ENCODE measurements around the gene ZBTB8OS.

DNA sequence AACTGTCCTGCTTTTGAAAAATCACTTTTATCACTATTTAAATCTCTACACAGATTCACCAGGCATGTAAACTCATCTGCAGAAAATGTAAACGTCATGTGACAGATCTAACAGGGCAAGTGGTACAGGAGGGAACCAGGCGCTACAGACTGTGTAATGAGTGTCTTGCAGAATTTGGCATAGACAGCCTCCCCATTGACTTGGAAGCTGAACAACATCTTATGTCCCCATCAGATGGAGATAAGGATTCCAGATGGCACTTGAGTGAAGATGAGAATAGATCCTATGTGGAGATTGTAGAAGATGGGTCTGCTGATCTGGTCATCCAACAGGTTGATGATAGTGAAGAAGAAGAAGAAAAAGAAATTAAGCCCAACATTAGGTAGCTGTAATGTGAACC lies 50.3 kb downstream of the ZBTB8OS start:
- no peak for TF ChIP-seq RBAK (tag by site-specific recombination; IDR thresholded peaks at IDR 0.05)
- no peak for TF ChIP-seq ZNF76 (tag by site-specific recombination; IDR thresholded peaks at IDR 0.05; ENCODE audit: borderline replicate concordance, low read depth)
- TF ChIP-seq, protein P1, sequence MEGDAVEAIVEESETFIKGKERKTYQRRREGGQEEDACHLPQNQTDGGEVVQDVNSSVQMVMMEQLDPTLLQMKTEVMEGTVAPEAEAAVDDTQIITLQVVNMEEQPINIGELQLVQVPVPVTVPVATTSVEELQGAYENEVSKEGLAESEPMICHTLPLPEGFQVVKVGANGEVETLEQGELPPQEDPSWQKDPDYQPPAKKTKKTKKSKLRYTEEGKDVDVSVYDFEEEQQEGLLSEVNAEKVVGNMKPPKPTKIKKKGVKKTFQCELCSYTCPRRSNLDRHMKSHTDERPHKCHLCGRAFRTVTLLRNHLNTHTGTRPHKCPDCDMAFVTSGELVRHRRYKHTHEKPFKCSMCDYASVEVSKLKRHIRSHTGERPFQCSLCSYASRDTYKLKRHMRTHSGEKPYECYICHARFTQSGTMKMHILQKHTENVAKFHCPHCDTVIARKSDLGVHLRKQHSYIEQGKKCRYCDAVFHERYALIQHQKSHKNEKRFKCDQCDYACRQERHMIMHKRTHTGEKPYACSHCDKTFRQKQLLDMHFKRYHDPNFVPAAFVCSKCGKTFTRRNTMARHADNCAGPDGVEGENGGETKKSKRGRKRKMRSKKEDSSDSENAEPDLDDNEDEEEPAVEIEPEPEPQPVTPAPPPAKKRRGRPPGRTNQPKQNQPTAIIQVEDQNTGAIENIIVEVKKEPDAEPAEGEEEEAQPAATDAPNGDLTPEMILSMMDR (tag by site-specific recombination; IDR thresholded peaks at IDR 0.05), result no peak
- no peak for TF ChIP-seq SALL2 (tag by site-specific recombination; IDR thresholded peaks at IDR 0.05; ENCODE audit: borderline replicate concordance)
- no peak for TF ChIP-seq MEIS1 (CRISPR knock-in tag; IDR thresholded peaks at IDR 0.05; ENCODE audit: borderline replicate concordance)
- TF ChIP-seq, protein P2, sequence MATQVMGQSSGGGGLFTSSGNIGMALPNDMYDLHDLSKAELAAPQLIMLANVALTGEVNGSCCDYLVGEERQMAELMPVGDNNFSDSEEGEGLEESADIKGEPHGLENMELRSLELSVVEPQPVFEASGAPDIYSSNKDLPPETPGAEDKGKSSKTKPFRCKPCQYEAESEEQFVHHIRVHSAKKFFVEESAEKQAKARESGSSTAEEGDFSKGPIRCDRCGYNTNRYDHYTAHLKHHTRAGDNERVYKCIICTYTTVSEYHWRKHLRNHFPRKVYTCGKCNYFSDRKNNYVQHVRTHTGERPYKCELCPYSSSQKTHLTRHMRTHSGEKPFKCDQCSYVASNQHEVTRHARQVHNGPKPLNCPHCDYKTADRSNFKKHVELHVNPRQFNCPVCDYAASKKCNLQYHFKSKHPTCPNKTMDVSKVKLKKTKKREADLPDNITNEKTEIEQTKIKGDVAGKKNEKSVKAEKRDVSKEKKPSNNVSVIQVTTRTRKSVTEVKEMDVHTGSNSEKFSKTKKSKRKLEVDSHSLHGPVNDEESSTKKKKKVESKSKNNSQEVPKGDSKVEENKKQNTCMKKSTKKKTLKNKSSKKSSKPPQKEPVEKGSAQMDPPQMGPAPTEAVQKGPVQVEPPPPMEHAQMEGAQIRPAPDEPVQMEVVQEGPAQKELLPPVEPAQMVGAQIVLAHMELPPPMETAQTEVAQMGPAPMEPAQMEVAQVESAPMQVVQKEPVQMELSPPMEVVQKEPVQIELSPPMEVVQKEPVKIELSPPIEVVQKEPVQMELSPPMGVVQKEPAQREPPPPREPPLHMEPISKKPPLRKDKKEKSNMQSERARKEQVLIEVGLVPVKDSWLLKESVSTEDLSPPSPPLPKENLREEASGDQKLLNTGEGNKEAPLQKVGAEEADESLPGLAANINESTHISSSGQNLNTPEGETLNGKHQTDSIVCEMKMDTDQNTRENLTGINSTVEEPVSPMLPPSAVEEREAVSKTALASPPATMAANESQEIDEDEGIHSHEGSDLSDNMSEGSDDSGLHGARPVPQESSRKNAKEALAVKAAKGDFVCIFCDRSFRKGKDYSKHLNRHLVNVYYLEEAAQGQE (tag by site-specific recombination; IDR thresholded peaks at IDR 0.05), result no peak
- TF ChIP-seq ZNF121 (tag by site-specific recombination; IDR thresholded peaks at IDR 0.05), result no peak
